CD1c-positive myeloid dendritic cell (primary cell): ENCODE results near the gene POLR3H.

Source experiments
- DNase-seq: peaks from one replicate; pipeline ENCODE4 v3.0.0-alpha.2; 2016; ENCODE audit errors: extremely low spot score

Gene POLR3H

DNA sequence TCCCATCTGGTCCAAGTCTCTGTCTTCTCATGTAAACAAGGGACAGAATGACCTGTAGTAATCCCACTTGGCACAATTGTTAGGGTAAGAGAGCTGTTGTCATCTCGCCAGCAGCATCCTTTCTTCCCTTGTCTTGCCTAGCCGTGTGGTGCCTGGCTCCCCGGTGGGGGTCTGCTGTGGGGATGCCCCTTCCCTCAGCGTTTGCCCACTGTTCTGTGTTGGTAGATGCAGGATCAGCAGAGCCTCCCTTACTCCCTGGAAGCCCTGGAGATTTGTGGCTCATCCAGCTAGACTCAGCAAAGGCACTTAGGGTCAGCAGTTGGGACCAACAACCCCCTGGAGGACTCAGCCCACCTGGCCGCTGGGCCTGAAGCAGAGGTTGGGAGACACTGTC, 62.3 kb downstream of the POLR3H start:
- DNase-seq, result no peak

- DNase-seq, result no peak
Observed at GRCh38 chr22:41481131-41481830, 63.0 kb downstream of the POLR3H start.

- no peak for DNase-seq
Observed at GRCh38 chr22:41480397-41480735, 63.9 kb downstream of the POLR3H start.

- DNase-seq, result no peak
Observed at GRCh38 chr22:41479671-41480396, 64.4 kb downstream of the POLR3H start.

DNA sequence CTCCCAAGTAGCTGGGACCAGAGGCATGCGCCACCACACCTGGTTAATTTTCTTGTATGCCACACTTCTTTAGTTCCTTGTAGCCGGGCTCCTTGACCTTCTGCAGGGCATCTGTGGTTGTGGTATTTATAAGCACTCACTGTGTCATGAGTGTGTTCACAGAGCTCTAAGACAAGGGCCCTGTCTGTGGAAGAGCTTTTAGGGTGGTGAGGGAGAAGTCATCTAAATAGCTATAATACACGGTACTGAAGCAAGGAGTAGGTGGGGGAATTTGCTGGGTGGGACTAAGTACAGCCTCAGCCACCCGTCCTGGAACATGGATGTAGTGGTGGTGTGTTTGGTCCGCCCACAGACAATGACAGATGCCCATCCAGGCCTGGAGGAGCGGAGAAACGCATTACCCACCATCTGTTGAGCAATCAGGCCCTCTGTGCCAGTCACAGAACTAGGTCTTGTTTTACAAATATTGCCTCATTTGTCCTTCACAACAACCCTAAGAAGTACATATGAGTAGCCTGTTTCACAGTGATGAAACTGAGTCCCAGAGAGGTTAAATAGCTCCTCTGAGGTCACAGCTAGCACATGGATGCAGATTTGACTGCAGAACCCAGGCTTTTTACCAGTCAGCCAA, 65.3 kb downstream of the POLR3H start:
- peak; percentile 81 for DNase-seq

- no peak for DNase-seq
Observed at GRCh38 chr22:41478473-41478872, 65.8 kb downstream of the POLR3H start.
